ENCODE measurements around the gene NUDT3.

DNA sequence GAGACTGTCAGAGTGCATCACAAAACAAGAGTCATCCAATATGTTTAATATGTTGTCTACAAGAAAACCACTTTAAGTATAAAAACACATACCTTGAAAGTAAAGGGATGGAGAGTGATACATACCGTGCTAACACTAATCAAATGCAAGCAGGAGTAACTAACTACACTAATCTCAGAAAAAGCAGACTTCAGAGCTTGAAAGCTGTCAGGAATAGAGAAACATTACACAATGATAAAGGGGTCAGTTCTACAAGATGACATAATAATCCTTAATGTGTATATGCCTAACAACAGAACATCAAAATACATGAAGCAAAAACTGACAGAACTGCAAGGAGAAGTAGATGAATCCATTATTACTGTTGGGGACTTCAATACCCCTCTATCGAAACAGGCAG is 84.0 kb downstream of the NUDT3 start:
- no peak for TF ChIP-seq EZH2 (IDR thresholded peaks at IDR 0.05; ENCODE audit: insufficient read depth, low read length)
- TF ChIP-seq, protein P1, sequence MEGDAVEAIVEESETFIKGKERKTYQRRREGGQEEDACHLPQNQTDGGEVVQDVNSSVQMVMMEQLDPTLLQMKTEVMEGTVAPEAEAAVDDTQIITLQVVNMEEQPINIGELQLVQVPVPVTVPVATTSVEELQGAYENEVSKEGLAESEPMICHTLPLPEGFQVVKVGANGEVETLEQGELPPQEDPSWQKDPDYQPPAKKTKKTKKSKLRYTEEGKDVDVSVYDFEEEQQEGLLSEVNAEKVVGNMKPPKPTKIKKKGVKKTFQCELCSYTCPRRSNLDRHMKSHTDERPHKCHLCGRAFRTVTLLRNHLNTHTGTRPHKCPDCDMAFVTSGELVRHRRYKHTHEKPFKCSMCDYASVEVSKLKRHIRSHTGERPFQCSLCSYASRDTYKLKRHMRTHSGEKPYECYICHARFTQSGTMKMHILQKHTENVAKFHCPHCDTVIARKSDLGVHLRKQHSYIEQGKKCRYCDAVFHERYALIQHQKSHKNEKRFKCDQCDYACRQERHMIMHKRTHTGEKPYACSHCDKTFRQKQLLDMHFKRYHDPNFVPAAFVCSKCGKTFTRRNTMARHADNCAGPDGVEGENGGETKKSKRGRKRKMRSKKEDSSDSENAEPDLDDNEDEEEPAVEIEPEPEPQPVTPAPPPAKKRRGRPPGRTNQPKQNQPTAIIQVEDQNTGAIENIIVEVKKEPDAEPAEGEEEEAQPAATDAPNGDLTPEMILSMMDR (IDR thresholded peaks at IDR 0.05; ENCODE audit: insufficient read depth, low read depth, low read length): no peak

Measured in astrocyte (in vitro differentiated cells and primary cell).